Measurements from ENCODE around the gene LYL1.

LYL1 gene

DNA sequence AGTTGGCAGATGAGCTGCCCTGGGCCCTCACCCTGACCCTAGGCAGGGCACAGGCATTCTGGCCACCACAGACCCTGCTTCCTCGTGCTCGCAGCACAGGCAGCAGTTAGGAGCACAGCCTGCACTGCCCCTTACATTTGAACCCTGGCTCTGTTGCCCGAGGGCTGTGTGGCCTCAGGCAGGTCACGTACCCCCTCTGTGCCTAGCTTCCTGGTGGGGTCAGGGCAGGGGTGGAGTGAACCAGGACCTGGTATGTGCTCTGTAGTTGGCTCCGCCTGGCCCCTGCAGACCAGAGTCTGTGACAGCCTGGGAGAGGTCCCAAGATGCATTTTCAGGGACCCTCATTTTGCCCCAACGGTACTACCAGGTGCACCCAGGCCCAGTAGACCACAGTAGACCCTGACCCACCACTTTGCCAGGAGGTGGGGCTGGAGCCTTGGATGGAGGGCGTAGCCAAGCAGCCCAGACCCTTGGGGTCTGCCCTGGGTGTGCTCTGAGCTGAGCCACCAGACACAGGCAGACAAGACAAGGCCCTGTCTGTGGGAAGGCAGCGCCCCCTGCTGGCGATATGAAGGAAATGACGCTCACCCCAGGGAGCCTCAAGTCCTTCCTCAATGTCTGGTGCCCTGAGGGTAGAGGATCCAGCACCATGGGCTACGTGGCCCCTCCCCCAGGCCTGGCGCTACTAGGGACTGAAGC lies 9.1 kb downstream of the LYL1 start:
- DNase-seq (ENCODE audit: low spot score) (peak; percentile 79), FAIRE-seq (no peak)

DNA sequence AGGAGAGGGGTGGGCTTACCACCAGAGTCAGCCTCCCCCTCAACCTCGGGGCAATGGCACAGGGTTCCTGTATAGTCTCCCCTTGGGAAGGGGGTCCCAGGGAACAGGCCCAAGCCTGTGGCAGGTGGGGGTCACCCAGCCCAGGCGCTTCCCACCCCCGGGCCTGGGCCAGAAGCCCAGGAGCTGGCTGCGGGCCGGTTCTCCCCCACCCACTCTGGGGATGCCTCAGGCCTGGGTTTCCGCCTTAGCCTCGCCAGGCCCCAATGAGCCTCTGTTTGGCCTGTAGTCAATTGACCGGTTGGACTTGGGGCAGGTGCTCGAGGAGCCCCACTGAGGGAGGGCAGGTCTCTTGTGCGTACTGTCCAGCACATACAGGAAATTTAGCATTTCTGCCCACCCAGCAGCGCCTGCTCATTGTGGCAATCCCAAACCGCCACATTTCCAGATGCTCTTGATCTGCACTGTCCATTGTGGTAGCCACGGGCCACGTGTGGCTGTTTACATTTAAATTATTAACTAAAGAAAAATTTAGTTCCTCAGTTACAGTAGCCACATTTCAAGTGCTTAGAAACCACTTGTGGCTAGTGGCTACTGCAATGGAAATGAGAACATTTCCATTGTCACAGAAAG lies 9.9 kb downstream of the LYL1 start:
- no peak for FAIRE-seq
- no peak for DNase-seq (ENCODE audit: low spot score)

DNA sequence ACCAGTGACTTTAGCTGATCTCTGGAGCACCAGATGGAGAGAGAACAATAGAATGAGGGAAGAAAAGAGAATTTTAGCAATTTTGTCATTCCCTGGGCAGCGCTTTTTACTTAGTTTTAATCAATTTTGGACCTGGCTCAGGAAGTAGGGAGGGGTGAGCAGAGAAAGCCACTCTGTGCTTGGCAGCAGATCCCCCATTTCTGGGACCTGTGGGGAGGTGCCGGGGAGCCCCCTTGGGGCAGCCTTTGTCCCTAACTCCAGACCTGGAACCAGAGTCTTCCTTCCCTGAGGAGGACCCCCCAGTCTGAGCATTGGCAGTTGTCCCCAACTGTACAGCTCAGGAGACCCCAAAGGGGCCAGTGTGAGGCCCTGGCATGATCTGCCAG lies 10.5 kb downstream of the LYL1 start:
- FAIRE-seq = no peak
- no peak for DNase-seq (ENCODE audit: low spot score)

DNA sequence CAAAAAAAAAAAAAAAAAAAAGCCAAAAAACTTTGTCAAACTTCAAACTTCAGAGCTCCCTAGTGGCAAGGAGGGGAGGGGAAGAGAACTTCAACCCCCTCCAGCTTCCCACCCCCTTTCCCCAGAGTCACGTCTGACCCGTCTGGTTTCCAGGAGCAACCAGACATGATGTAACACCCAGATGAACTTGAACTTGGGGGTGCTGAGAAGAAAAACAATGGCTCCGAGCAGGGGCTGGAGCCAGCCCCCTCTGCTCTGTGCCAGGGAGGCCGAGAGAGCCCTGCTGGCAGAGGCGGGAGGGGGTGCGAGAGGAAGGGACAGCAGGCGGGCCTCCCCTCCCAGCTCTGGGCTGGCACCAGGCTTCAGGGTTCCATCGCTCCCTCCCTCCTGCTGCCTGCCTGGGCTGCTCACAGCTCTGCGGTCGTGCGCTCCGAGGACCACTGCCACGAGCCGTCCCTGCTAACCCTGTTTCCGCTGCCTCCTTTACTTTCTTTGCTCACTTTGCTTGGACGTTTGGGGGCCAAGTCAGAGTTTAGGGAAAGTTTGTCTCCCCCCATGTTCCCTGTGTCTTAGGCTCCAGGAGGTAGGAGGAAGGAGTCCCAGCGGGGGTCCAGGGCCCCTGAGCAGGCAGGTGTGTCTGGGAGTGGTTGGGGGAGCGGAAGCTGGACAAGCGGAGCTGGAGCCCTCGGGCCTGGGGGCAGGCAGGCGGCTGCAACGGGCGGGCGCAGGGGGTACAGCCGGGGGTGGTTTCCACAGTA lies 11.1 kb downstream of the LYL1 start:
- FAIRE-seq (no peak), DNase-seq (ENCODE audit: low spot score) (peak; percentile 41)

DNA sequence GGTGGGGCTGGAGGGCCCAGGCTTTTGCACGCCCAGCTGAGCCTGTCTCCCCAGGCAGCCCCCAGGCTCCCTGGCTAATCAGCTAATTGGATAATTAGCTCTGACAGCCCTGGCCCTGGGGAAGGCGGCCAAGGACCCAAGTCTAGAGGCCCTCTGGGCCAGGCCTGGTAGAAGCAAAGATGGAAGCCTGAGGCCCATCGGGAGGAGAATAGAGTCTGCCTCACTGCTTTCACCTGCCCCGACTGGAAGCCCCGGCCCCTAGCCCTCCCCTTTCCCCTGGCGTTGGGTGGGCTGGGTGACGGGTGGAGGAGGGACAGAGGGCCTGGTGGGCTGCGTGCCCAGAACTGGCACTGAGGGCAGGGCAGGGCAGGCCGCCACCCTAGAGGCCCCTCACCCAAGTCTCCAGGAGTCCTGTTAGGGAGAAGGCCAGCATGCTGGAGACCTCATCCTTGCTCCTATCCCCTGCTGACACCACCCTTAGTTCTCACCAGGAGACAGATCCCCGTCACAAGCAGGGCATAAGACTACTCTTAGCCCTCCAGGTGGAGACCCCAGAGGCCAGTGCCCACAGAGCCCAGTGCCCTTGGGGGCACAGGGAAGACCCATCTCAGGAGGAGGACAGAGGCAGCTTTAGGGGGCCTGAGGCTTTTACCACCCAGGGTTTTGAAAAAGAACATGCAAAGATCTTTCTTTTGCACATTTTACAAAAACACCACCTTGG lies 12.0 kb downstream of the LYL1 start:
- DNase-seq (ENCODE audit: low spot score) (no peak), FAIRE-seq (no peak)

DNA sequence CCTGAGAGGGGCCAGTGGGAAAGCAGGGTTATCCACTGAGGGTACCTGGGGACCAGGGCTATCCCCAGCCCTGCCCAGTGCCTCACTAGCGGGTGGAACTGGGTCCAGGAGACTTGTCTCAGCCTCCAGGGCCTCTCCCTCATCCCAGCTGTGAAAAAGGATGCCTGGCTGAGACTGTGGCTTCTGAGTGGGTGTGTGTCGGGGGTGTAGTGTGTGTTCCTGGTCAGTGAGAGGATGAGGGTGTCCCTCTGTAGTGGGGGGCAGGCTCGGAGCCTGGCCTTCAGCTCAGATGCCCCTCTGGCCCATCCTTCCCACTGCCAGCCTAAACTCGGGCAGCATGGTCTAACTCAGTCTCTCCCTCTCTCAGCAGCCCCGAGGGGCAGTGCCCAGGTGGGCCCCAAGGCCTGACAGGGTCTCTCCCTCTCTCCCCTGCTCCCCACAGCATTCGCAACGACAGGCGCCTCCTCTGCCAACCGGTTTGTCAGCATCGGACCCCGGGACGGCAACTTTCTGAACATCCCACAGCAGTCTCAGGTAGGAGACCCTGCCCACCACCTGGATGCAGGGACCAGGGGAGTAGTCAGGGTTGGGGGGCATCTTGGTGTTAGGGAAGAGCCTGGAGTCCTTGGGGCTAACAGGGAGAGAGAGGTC lies 12.7 kb downstream of the LYL1 start:
- FAIRE-seq = no peak

DNA sequence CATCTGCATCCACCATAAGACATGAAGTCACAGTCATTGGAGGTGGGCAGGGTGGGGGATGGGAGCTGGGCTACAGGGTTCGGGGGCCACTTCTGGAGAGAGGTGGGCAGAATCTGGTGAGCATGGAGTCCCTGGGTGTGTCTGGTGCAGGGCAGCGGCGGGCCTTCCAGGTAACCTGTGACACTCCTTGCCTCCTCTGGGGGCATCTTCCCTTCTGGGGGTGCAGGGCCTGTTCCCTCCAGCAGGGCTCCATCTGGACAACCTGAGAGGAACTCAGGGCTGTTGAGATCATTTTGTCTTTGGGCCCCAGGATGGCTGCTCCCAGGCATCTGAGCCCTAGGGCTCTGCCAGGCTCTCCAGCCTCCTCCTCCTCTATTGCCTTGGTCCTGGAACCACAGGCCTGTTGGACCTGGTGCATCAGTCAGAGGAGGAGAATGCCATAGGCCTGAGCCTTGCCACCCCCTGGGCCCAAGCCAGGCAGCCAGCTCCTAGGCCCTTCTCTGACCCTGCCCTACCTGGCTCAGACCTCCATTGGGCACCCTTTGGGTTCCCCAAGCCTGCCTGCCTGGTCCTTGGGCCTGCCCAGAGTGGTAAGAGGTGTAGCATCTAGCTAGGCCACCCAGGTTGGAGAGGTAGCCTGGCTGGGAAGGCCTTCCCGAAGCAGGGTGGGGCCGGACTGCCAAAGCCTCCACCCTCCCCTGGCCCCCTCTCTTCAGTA lies 13.4 kb downstream of the LYL1 start:
- peak; percentile 43 for DNase-seq (ENCODE audit: low spot score)
- FAIRE-seq = no peak

More for the DNA sequence above, 12.7 kb downstream of the LYL1 start:
- no peak for DNase-seq (ENCODE audit: low spot score)

DNA sequence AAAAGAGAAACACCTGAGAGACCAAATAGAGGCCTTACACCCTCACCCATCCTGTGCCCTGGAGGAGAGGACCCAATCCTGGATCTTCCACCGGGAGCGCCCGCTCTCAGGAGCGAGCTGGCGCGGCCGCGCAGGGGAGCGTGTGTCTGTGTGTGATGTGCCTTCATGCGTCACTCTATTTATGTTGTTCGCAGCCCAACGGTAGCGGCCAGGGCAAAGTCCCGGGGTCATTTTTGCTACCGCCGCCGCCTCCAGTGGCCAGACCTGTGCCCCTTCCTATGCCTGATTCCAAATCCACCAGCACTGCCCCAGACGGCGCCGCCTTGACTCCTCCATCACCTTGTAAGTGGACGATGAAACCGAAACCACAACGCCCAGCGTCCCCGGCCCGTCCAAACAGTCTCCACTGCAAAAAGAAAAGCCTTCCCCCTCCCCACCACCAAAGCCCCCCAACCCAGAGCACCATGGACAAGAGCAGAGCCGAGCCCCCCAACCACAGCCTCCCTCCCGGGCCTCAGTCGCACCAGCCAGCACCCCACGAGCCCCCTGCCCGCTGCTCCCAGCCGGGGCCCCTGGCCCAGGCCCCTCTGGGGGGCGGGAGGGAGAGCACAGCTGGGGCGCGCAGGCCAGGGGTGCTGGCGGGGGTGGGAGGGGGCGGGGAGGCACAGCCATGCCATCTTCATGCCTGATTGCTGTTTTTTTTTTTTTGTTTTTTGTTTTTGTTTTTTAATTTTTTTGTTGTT lies 14.7 kb downstream of the LYL1 start:
- DNase-seq (ENCODE audit: low spot score) = no peak
- FAIRE-seq = no peak

DNA sequence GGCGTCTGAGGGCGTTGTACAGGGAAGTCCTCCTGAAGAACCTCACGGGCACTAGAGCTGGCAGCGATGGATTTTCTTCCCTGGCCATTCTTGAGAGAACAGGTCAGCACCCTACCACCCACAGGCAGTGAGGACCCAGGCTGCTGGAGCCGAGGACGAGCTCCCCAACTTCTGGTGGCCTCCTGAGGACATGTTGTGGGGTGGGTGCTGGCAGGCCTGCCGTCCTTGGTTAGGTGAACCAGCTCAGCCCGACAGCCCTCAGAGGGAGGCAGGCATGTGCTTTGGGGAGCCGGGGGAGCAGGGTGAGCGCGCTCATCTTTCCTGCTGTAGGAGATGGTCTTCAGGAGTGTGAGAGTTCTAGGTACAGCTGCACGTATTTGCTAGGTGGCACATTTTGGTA lies 15.4 kb downstream of the LYL1 start:
- no peak for DNase-seq (ENCODE audit: low spot score)
- no peak for FAIRE-seq

DNA sequence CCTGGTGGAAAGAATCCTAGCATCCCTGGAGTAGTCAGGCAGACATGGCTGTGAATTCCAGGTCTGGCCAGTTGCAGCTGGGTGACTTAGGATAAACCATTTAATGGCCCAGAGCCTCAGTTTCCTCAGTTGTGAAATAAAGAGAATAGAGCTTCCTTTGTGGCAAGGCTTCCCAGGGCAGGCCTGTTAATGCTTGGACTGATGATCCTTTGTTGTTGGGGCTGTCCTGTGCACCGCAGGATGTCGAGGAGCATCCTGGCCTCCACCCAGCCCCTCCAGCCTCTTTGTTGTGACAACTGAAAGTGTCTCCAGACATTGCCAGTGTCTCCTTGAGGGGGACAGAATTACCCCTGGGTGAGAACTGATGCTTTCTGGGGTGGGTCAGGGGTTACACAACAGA lies 16.3 kb downstream of the LYL1 start:
- DNase-seq (ENCODE audit: low spot score) (no peak), FAIRE-seq (no peak)

DNA sequence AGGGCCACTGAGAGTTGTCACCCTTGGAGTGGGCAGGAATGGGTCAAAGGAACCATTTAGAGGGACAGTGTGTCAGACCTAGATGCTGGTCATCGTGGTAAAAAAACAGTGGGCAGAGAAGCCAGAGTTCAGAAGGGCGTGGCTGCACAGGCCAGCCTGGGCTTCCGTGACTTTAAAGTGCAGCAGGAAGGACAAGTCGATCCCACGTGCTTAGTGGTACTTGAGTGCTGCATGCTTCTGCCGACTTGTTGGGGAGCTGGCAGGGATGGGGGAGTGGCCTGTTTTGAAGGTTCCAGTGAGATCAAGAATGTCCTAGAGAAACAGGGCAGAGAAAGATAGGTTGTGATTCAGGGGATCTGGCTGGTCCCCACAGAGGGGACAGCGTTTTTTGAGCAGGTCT lies 17.0 kb downstream of the LYL1 start:
- DNase-seq (ENCODE audit: low spot score) (no peak), FAIRE-seq (no peak)

DNA sequence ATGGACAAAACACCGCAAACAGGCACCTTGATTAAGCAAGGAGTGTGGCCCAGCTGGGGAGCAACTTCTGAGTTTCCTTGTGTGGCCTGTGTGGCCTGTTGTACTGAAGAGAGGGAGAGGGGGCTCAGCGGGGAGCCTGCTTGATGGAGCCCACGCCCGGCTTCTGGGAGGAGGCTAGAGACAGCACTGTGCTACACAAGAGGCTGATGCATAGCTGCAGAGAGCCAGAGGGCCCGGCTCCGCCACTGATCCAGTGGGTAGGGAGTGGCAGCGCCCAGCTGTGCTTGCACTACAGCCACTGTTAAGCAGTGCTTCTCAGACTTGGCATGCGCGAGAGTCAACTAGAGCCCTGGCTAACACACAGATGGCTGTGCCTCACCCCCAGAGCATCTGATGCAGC lies 19.0 kb downstream of the LYL1 start:
- no peak for DNase-seq (ENCODE audit: low spot score)
- FAIRE-seq = no peak

DNA sequence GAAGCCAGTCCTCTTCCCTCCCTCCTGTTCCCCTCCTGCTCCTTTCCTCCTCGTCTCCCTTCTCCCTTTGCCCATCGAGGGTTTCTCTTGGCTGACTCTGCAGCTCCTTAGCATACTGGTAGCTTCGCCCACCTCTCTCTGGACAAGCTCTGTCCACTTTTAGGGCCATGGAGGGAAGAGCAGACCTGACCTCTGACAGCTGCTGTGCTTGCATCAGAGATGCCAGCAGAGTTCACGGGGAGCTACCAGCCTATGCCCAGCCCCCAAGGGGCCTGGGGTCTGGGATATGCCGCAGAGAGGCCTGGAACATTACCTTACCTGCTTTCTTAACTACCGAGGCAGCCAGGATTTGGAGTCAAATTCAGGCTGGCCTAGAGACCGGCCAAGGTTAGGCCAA lies 19.7 kb downstream of the LYL1 start:
- DNase-seq (ENCODE audit: low spot score) = no peak
- FAIRE-seq = no peak

DNA sequence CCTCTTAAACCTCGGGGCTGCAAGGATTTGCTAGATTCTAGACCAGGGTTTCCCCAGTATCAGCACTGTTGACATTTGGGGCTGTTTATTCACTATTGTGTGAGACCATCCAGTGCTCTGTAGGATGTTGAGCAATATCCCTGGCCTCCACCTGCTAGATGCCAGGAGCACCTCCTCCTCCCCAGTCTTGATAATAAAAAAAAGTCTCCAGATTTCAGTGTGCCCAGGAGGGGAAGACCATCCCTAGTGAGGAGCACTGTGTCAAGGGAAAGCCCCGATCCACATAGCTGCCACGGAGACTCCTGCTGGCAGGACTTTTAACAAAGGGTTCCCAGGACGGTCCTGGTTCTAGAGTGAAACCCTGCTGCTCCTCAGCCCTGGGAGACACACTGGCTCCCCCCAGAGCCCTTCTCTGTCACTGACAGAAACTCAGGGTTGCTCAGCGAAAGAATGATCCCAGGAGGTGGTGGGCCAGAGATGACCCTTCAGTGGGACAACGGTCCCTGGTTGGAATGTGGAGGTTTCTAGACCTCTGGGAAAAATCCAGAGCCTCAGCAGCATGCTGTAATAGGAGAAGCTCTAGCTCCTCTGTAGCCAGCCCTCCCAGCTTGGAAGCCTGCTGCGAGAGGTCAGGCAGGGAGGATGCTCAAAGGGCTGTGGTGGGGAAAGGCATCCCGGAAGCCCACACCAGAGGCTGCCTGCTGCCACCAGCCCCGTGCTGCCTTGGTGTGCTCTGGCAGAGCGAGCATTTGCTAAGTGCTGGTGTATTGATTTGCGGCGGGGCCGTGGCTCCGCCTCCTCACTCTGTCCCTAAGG lies 20.3 kb downstream of the LYL1 start:
- FAIRE-seq = no peak
- DNase-seq (ENCODE audit: low spot score) = no peak

DNA sequence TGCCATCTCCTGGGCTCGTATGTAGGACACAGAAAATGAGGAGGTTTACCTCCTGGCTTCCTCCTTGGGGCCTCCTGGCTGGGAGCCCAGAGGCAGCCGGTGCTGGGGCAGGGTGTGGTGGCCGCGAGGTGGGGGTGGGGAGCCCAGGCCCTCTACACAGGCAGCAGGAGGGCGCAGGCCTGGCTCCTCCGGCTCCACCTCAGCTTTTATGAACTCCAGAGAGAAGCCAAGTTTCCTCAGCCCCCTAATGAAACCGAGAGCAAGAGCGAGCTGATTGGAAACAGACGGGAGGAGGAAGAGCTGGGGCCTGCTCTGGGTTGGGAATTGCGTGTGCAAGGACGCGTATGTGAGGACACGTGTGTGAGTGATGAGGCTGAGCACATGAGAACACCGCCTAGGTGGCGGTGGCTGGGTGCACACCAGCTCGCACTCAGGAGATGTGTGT lies 23.1 kb downstream of the LYL1 start:
- DNase-seq (ENCODE audit: low spot score) (no peak), FAIRE-seq (no peak)

DNA sequence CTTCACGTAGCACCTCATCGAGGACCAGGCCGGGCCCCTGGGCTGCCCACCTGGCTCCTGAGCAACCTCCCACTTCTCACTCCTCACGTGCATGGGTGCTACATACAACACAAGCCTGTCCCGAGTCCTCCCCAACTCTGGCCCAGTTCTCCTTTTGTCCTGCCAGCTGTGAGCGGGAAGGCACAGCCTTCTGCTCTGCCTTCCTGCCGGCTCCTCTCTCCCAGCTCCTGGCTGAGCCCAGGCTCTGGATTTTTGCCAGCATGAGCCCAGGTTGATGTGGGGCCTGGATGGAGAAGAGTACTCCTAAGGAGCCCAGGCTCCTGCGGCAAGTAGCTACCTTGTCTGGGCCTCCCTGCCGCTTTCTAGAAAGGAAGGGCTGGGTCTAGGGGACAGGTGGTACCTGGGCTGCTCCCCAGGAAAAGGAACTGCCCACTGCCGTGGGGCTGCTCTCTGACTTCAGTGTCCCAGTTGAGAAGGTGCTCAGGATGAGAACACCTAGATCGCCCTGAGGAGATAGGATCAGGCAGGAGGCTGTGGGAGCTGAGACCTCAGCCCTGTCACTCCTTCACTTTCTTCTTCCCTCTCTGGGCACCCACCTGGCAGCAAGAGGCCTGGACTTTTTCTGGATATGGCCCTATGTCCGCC lies 23.6 kb downstream of the LYL1 start:
- FAIRE-seq (no peak), DNase-seq (ENCODE audit: low spot score) (no peak)

DNA sequence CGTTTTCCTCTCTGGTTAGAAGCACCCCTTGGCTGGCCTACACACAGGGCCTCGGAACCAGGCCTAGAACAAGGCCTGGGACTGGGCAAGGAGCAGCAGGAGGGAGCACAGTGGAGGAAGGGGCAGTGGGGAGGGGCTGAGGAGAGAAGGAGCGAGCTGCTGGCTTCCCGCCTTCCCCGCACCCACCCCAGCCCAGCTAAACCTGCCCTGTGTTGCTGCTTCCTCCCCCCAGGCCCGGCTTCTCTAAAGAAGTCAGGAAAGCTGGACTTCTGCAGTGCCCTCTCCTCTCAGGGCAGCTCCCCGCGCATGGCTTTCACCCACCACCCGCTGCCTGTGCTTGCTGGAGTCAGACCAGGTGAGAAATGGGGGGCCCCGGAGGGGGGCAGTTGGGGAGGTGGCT lies 24.3 kb downstream of the LYL1 start:
- DNase-seq (ENCODE audit: low spot score) (no peak), FAIRE-seq (no peak)

DNA sequence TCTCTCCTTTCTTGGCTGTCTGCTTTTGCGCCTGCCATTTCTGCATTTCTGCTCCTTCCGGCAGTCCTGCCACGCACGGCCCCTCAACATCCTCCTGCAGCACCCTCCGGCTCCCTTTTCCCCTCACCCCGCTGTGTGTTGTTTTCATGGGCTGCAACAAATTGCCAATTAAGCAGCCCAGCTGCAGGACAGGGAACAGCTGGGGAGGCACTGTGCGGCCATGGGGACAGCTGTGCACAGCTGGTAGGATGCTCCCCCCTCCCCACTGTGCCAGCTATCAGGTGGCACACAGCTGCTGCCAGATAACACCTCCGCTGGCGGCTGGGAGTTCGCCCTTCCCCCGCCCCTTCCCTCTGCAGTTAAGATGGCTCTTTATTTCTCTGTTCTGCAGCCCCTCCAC lies 25.4 kb downstream of the LYL1 start:
- FAIRE-seq = no peak
- DNase-seq (ENCODE audit: low spot score) = no peak

DNA sequence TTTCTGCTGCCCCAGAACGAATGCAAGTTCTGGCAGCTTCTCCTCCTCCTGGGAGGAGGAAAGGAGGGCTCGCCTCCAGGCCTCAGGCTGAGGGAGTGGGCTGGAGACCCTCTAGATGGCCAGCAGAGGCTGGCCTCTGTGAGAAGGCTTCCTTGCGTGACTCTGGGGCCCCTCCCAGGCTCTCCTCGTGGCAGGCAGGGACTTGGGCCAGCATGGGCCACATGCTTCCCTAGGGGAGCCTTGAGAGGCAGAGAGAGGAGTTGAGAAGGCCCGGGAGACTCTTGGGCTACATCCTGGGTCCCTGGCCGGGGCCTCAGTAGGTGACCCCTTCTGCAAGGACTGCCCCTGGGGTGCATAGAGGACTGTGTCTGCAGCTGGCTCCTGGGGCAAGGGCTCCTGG lies 25.9 kb downstream of the LYL1 start:
- FAIRE-seq (no peak), DNase-seq (ENCODE audit: low spot score) (no peak)

All from urothelium cell line (cell line).